Left hindlimb (tissue), 1 donor: ENCODE measurements around the gene GRAPL.
A peak's percentile ranks its signal among the peaks of the same experiment; 100 is the strongest.
"Not testable (repeated sequence)": the region's sequence is repeated elsewhere in the genome, so short reads cannot be mapped to it uniquely, and the experiment has no call there.

ENCODE experiments used
- DNase-seq: peaks from one replicate; pipeline ENCODE4 v3.0.0-alpha.2; 2018

GRAPL gene

DNA sequence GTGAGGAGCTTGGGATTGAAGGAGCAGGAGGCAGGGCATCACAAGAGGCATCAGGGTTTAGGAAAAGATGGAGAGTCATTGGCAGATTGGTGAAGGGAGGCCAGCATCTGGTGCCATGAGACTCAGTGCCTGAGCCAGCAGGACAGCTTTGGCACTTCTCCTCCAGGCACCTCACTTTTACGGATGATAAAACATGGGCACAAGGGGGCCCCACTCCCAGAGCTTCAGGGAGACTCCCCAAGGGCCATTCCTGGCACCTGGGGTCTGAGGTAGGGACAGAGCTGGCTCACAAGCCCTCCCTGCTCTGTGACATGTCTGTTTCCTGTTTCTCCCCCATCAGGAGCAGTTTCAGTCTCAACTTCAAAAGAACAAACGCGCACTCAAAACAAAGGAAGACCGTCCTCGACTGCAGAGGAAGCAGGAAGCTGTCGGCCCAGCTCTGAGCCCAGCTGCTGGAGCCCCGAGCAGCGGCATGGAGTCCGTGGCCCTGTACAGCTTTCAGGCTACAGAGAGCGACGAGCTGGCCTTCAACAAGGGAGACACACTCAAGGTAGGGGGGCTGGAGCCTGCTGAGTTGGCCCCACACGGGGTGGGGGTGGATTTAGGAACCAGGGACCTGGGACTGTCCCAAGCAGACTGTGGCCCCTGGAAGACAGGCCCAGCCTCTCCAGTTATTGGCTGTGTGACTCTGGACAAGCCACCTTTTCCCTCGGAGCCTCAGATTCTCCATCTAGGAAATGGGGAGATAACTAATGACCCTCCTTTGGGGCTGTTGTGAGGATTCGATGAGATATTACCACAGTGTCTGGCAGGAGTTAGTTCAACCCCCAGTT is at the start of gene GRAPL:
Gene GRAPL, plus strand, starts transcription at position 442 of the 833 bp plus-strand sequence. Its CDS starts 31 bp downstream, at position 473.
- DNase-seq = not testable (repeated sequence)

DNA sequence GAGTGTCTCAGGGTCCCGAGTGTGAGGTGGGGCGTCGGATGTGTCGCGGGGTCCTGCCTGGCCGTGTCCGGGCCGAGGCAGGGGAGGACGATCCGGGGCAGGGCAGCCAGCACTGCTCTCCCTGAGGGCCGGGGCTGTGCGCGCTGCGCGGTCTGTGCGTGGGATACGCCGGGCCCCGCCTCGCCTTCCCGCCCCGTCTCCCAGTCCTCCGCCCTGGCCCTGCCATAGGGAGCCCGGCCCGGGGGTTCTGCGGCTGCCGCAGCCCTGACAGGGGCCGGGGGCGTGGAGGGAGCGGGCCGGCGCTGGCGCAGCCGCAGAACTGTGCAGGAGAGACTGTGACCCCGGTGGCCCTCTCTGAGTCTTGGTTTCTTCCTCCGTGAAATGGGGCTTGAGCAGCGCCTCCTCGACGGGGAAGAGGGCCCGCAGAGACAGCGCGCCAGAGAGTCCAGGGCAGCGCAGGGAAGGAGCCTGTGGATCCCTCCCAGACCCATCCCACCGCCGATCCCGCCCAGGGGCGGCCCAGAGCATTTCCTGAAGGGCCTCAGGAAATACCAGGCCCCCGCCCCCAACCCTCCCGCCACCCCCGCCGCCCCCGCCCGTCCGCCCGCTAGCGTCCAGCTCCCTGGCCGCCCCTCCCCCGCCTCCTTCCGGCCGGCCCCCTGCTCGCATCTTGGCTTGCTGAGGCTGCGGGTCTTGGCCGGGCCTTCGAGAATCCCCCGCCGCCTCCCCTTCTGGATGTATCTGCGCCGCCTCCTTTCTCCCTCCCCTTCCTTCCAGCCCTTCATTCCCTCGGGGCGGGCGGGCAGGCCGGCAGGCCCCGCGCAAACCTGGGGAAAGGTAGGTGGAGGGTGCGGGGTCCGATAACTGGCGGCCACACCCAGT is 38.3 kb upstream of the GRAPL start:
- DNase-seq = not testable (repeated sequence)

DNA sequence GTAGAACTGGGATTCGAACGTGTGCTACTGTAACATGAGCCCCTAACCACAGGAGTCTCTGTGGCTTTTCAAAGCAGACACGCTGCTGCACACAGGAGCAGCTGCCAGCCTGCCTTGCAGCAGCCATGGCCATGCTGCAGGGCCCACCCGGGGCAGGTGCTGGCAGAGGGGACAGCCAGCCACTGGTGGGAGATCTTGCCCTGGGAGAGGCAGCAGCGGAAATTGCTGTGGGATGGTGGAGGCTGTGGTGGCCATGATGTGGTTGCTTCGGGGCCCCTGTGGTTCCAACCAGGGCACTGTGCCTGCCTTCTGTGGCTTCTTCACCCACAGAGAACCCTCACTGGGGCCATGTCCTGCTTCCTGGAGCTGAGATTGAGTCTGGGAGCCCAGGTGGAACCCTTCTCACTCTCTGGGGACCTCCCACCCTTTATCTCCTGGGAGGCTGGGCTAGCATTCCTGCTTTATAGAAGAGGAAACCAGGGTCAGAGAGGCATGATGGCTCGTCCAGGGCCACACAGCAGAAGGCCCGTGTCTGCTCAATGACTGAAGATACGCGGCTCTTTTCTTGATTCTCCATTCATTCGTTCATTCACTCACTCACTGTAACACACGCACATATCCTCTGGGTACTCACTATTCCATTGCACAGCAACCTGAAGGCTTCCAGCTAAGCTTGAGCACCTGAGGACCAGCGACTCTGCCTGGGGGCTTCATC is 37.2 kb upstream of the GRAPL start:
- not testable (repeated sequence) for DNase-seq

DNA sequence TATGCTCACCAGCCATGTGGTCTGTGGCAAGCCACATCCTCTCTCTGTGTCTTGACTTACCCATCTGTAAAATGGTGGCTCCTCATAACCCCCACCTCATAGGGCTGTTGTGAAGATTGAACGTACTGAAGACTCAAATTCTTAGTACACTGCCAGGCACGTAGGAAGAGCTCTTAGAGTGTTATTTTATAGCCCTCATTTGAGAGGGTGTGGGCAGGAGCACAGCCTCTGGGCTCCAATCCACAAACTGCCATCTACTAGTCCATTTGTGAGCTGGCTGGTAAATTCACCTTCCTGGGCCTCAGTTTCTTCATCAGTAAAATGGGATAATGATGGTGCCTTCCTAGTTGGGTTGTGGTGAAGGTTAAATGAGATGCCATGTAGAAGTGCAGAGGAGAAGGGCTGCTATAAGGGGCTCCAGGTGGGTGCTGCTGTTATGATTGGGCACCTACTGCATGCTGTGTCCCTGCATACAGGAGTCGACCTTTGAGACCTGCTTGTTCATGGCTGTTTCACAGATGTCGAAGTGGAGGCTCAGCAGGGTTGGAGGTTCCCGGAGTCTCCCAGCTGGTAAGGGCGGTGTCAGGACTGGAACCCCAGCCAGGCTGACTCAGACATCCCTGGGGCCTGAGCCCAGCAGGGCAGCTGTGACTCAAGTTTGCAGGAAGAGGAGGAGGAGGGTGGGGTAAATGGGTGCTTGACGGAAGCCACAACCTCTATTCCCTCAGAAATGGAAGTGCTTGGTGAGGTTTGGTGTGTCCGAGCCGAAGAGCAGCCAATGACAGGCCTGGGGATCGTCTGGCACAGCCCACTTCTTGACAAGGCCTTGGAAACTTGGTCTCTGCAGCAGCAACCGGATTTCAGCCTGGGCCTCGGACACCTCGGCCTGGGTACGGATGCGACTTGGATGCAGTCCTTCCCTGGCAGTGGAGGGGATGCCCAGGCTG is 34.4 kb upstream of the GRAPL start:
- peak; percentile 0 for DNase-seq

DNA sequence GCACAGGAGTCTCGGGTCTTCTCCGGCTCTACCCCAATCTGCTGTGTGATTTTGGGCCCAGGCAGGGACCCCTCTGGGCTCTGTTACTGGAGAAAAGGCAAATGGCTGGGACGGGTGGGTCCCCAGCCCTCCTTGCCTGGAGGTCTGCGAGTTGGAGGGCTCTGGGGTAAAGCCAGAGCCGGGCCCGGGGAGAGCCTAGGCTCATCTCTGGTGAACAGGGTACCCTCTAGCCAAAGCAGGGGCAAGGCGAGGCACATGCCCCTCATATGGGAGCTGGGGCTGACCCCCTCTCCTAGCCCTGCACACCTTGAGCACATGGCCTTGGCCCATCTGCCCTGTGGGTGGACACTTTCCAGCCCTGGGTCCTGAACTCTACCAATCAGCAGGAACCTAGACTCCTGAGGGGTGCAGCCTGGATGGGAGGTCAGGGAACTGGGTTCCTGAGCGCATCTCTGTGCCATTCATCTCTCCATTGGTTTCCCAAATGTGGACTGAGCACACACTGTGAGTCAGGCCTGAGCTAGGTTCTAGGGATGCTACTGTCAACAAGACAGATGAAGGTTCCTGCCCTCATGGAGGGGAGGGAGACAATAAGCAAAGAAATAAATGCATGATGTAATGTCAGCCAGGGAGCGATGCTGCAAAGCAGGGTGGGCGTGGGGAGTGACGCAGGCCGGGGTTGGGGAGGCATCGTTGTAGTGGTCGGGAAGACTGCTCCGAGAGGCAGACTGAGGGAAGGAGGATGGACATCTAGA is 33.5 kb upstream of the GRAPL start:
- DNase-seq = peak; percentile 1

DNA sequence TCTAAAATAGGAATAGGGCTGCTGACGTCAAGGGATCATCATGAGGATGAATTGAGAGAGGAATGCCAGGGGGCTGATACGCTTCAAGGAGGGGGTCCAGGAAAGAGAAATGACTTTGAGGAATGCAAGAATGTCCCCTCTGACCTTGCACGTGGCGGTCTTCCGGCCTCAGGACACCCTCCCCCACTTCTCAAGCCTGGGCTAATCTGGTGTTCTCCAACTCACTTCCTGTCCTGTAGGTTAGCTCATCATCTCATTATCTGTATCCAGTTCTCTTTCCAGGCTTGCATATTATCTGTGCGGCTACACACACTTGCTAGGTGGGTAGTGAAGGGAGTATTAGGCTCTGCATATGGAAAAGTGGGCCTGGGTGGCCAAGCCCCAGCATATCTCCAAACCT is 18.9 kb upstream of the GRAPL start:
- peak; percentile 24 for DNase-seq

DNA sequence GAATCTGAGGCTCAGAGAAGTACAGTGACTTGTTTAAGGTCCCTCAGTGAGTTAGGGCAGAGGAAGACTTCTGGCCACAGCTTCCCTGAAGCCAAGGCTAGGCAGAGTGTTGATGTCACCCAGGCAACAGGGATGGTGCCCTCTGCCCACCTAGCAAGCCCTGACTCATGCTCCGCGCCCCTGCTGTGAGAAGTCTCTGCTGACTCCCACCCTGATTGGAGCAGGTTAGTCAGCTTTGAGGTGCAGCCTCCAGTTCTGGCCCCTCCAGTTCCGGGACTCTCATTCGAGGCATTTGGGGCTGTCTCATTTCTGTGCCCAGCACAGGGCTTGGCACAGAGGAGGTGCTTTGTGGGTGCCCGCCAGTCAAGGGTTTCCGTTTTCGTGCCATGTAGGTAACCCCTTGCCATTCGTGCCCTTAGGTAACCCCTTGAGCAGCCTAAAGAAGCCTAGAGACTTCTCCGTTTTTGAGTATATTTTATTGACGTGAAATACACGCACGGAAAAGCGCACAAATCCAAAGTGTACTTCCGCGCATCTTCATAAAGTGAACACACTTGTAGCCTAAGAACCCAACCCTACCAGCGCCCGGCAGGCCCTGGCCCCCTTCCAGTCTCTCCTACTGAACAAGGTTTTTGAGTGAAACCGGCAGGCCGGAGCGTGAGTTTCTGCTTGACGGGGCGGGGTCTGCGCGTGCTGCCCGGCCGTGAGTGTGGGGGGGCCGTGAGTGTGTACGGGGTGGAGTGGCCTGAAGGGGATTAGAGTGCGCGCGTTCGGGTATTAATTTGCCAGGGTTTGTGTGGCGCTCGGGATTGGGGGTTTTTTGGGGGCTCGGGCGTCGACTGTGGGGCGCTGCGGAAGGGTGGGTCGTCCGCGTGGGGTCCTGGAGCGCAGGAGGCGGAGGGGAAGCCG is 16.9 kb upstream of the GRAPL start:
- not testable (repeated sequence) for DNase-seq

DNA sequence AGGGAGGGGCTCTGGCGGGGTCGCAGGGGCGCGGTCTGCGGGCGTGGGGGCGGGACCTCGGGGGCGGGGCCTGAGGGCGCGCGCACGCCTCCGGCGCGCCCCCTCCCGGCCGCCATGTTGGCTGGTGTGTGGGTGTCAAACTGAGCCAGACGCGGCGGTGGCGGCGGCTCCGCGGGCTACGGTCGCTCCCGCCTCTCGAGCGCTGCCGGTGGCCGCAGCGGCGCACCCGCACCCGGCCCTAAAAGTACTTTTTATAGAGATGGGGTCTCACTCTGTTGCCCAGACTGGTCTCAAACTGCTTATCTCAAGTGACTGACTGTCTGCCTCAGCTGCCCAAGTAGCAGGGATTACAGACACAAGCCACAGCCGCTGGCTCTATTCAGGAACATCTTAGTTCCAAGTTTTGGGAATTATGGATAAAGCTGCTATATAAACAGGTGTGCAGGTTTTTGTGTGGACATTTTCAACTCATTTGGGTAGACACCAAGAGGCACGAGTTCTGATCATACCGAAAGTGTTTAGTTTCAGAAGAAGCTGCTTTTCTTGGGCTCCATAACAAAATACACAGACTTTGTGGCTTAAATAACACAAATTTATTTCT is 16.2 kb upstream of the GRAPL start:
- DNase-seq = peak; percentile 76

DNA sequence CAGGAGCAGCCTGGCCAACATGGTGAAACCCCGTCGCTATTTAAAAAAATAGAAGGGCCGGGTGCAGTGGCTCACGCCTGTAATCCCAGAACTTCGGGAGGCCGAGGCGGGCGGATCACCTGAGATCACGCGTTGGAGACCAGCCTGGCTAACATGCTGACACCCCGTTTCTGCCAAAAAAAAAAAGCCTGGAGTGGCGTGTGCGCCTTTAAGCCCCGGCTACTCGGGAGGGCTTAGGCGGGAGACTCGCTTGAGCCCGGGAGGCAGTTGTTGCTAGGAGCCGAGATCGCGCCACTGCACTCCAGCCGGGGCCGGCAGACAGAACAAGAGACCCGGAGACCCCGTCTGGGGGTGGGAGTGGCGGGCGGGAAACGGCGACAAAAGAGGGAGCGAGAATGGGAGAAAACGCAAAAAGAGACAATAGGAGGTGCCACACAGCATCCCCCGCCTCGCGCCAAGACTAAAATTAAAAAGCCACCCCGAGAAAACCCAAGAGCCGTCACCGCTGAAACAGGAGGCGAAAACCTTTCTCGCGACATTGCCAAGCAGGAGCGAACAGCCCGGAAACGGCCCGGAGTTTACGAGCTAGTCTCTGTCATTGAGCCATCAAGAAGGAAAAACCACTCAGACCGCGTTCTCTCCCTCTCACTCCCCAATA is 15.5 kb upstream of the GRAPL start:
- DNase-seq = peak; percentile 80

DNA sequence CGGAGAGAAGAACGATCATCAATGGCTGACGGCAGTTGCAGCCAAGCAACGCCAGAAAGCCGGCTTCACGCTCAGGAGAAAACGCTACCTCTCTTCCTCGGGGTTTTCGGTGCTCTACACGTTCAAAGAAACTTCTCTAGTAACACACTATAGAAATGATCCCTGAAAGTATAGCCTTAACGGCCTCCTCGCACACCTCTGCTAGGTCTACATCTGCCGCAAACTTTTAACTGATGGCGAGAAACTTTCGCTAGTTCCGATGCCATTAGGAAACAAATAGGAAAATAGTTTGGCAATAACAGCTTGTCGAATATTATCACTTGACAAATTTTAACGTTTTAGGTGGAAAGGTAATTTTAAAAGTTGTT is 14.9 kb upstream of the GRAPL start:
- not testable (repeated sequence) for DNase-seq

DNA sequence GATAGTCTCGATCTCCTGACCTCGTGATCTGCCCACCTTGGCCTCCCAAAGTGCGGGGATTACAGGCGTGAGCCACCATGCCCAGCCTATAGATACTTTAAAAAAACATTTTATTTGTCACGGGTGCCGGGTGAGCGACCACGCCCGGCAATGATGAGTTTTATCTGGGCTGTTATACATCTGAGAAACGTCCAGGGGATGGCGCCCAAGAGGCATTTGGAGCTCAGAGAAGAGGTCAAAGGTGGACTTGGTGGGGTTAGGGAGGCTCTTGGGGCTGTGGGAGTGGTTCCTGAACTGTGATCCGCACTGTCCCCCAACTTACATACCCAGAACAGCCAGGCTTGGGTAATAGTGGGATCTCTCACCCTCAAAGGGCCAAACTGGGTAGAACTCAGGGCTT is 8.7 kb upstream of the GRAPL start:
- DNase-seq = not testable (repeated sequence)

DNA sequence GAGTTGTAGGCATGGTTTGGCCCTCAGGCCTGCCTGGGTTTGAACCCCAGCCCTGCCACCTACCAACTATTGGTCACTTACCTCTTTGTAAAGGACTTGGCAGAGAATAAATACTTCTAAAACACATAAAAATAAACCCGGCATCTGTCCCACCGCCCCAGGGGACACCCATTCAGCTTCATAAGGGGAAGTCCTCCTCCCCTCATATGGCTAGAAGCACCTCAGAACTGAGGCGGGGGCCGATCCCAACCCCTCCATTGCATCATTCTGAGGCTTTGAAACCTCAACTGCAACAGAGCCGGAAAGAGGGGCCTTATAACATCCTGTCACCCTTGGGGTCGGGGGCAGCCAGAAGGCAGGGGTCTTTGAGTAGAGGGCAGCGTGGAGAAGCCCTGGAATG is 2.1 kb upstream of the GRAPL start:
- DNase-seq = not testable (repeated sequence)

DNA sequence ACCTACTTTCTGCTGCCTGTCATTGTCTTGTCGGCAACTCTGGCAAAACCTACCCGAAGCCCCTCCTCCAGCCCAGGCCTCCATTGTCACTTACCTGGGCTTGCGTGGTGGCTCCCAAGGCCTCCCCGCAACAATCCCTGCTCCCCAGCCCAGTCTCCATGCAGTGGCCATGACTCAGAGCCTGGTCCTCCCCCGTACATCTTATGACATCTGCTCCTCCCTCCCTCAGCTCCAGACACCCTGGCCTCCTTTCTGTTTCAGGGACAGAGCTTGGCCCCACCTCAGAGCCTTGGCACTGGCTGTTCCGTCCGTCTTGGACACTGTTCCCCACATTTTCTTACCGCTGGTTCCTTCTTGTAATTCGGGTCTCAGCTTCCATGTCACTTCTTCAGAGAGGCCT is 2.1 kb downstream of the GRAPL start:
- DNase-seq = not testable (repeated sequence)

DNA sequence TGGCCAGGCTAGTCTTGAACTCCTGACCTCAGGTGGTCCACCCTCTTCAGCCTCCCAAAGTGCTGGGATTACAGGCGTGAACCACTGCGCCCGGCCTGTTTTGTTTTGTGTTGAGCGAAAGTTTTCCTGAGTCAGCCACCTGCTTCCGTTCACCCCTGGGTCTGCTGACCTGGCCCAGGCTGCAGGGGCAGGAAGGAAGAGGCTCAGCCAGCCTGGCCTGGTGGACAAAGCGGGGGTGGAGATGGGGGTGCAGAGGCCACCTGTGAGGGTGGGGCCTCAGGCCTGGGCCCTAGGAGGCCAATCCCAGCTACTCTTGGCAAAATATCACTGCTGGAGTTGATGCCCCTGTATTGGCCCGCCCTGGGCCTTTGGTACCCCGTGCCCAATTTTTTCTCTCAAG is 3.7 kb downstream of the GRAPL start:
- DNase-seq = not testable (repeated sequence)

DNA sequence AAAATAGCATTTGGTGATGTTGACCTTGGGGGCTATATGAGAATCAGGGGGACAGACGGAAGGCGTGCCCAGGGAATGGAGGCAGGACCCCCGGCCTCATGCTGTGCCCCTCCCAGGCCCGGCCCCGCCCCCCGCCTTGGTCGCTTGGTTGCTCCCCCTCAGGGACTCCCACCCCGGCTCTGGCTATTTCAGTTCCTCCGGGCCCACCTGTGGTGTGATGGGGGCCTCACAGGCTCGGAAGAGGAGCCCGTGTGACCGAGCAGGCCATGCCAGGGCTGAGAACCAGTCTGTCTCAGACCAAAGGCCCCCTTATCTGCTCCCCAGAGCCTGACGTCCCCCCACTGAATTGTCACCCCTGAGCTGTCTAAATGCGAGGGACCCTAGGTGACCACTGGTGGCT is 4.4 kb downstream of the GRAPL start:
- not testable (repeated sequence) for DNase-seq

DNA sequence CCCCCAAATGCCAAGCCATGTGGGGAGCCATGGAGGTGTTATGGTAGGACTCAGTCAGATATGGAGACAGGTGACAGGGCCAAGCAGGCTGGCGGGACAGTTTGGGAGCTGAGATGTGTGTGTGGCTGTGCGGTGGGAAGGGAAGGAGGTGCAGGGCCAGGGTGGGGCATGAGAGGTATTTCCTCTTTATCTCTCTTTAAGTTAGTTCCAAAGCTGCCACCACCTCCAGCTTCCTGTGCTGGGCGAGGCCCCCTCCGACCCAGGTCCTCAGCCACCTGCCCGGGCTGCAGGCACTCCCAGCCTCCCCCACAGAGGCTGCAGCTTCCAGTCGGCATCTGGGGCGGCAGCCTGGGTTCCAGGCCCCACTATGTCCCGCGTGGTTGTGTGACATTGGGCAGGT is 6.4 kb downstream of the GRAPL start:
- not testable (repeated sequence) for DNase-seq

DNA sequence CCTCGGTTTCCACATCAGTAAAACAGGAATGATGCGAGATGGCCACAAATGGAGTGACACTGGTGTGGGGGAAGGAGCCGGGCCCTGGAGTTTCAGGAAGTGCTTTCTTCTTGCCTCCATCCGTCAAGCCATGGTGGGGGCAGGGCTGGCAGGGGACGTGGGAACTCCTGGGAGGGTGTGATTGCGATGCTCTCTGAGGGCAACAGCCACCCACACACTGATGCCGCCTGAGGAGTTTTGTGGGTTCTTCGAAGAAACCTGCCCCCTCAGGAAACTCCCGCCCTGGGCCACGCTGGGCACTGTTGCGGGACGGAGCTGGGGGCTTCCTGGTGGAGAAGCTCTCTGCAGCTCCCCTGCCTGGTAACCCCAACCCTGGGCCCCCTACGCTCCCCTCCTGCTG is 8.0 kb downstream of the GRAPL start:
- not testable (repeated sequence) for DNase-seq

DNA sequence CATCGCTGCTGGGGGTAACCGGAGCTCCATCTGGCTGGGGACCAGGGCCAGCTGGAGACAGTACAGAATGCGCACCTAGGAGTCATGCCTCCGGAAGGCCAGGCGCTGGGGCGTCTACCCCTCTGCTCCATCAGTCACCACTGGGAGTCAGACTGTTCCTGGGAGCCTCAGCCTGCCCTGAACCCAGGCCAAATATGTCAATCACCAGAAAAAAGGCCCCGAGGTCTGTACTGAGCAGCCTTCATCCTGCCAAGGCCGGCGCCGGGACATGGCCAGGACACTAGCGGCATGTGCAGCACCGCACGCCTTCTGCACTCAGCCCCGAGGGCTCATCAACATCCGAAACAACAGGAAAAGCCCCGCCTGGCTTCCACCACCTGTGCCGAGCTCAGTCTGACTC is 8.7 kb downstream of the GRAPL start:
- not testable (repeated sequence) for DNase-seq

DNA sequence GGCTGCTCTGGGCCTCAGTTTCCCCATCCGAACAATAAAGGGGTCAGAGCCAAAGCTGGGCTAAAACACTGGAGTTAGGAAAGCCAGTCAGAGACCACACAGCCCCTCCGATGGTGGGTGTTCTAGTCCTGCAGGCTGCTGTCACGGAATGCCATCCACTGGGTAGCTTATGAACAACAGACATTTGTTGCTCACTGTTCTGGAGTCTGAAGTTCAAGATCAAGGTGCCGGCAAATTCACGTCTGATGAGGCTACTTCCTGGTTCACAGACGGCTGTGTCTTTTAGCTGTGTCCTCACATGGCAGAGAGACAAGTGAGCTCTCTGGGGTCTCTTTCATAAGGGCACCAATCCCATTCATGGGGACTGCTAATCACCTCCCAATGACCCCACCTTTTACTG is 9.2 kb downstream of the GRAPL start:
- DNase-seq = not testable (repeated sequence)
